K562 (cell line): ENCODE results near the gene FAM199X. TPM values are rescaled to one million over a fixed set of nuclear protein-coding genes. Genes with fewer than 3 reads are reported as not detected.

Experiments
- C11orf30 ChIP-seq: fragments of 450-650 bp; IDR thresholded peaks from 2 replicates; pipeline ENCODE4 v1.6.1; 2016; ENCODE audit warnings: low read depth, mild to moderate bottlenecking
- CSDE1 ChIP-seq, 2 experiments: fragments of 450-650 bp; IDR thresholded peaks; 2 replicates each; pipeline ENCODE4 v1.6.1; 2016; ENCODE audit warnings: mild to moderate bottlenecking in 1 of 2
- ELK3 ChIP-seq: fragments of 450-650 bp; formaldehyde crosslinking; IDR thresholded peaks from 2 replicates; pipeline ENCODE4 v1.4.0; 2020; ENCODE audit warnings: mild to moderate bottlenecking
- ESRRA ChIP-seq: fragments of 450-650 bp; IDR thresholded peaks from 2 replicates; pipeline ENCODE4 v1.6.1; 2014; ENCODE audit warnings: low read depth, mild to moderate bottlenecking, moderate library complexity, borderline replicate concordance
- FOXP1 ChIP-seq: sonication (generic); formaldehyde crosslinking; IDR thresholded peaks from 2 replicates; pipeline ENCODE4 v1.8.0; 2022; ENCODE audit warnings: mild to moderate bottlenecking, missing genetic modification reagents
- FUS ChIP-seq: fragments of 200-400 bp; formaldehyde crosslinking; optimal IDR thresholded peaks from 2 replicates; pipeline ENCODE3; 2017; ENCODE audit warnings: low read depth, low read length
- KDM5B ChIP-seq: fragments of 200-600 bp; sonication (generic); IDR thresholded peaks from 2 replicates; pipeline ENCODE4 v1.6.1; 2012; ENCODE audit warnings: low read depth, mild to moderate bottlenecking, moderate library complexity, low read length, control low read depth, inconsistent platforms; ENCODE audit not compliant: insufficient replicate concordance
- MITF ChIP-seq: IDR thresholded peaks from 2 replicates; pipeline ENCODE4 v1.6.1; 2014; ENCODE audit warnings: antibody characterized with exemption
- MTA3 ChIP-seq: fragments of 450-650 bp; formaldehyde crosslinking; IDR thresholded peaks from 2 replicates; pipeline ENCODE4 v1.6.1; 2017; ENCODE audit warnings: mild to moderate bottlenecking, borderline replicate concordance
- NCOA1 ChIP-seq: fragments of 450-650 bp; IDR thresholded peaks from 2 replicates; pipeline ENCODE4 v1.6.1; 2016; ENCODE audit warnings: low read depth
- NCOA6 ChIP-seq: fragments of 450-650 bp; IDR thresholded peaks from 2 replicates; pipeline ENCODE4 v1.6.1; 2017; ENCODE audit warnings: mild to moderate bottlenecking
- POLR2AphosphoS2 ChIP-seq: IDR thresholded peaks from 2 replicates; pipeline ENCODE4 v1.6.1; 2012; ENCODE audit warnings: low read length, improper control_type of control experiment
- RNF219 ChIP-seq: fragments of 250-450 bp; sonication (Bioruptor Pico); IDR thresholded peaks from 2 replicates; pipeline ENCODE4 v1.5.0; 2022; ENCODE audit warnings: mild to moderate bottlenecking
- SMAD3 ChIP-seq: fragments of 450-650 bp; formaldehyde crosslinking; conservative IDR thresholded peaks from 2 replicates; pipeline ENCODE4 v1.4.0; 2020; ENCODE audit warnings: mild to moderate bottlenecking
- SMARCA4 ChIP-seq: fragments of 450-650 bp; IDR thresholded peaks from 2 replicates; pipeline ENCODE4 v1.6.1; 2016
- SMARCE1 ChIP-seq: fragments of 450-650 bp; IDR thresholded peaks from 2 replicates; pipeline ENCODE4 v1.7.1; 2016; ENCODE audit warnings: mild to moderate bottlenecking
- TEAD4 ChIP-seq, 2 experiments: sonication (generic) in 1 of 2; formaldehyde crosslinking in 1 of 2; IDR thresholded peaks; 2 replicates each; pipeline versions ENCODE4 v1.6.1 to v1.8.0; 2012 to 2022; ENCODE audit warnings: borderline replicate concordance in 1 of 2, inconsistent platforms in 1 of 2, low read length in 1 of 2, mild to moderate bottlenecking in 1 of 2, missing genetic modification reagents in 1 of 2
- ZBTB7A ChIP-seq: IDR thresholded peaks from 2 replicates; pipeline ENCODE4 v1.6.1; 2011; ENCODE audit warnings: low read depth, mild to moderate bottlenecking, low read length, moderate library complexity, borderline replicate concordance; ENCODE audit not compliant: control insufficient read depth
- ZNF133 ChIP-seq: fragments of 250-450 bp; sonication (Bioruptor Pico); IDR thresholded peaks from 2 replicates; pipeline ENCODE4 v1.4.0; 2020; ENCODE audit warnings: mild to moderate bottlenecking
- ZNF24 ChIP-seq: fragments of 450-650 bp; IDR thresholded peaks from 2 replicates; pipeline ENCODE4 v1.6.1; 2016
- ZNF511 ChIP-seq: sonication (generic); formaldehyde crosslinking; IDR thresholded peaks from 2 replicates; pipeline ENCODE4 v1.8.0; 2022; ENCODE audit warnings: mild to moderate bottlenecking, missing genetic modification reagents
- ZNF75A ChIP-seq: fragments of 450-650 bp; formaldehyde crosslinking; IDR thresholded peaks from 2 replicates; pipeline ENCODE4 v1.4.0; 2020; ENCODE audit warnings: mild to moderate bottlenecking
- polyA plus RNA-seq, 8 experiments: library from polyadenylated mRNA; depleted of rRNA in 4 of 8; stranded (reverse) in 5 of 8; unstranded in 3 of 8; fragments of >200 nt; fragmentation: Nextera tagmentation in 2 of 8; fragmentation: Illumina TruSeq in 1 of 8; extraction: Ambion mirVana in 2 of 8; extraction: Trizol in 1 of 8; gene quantifications; 2 replicates each; pipeline versions ENCODE4 v1.2.1 to v1.2.3, GENCODE V29; 2011 to 2014; ENCODE audit warnings: inconsistent platforms in 1 of 8, missing spikeins in 1 of 8
- total RNA-seq, 7 experiments: library from RNA; depleted of rRNA in 6 of 7; stranded (reverse); fragments of >200 nt in 6 of 7; fragmentation: Illumina TruSeq in 2 of 7; extraction: Trizol in 2 of 7; gene quantifications; 2 replicates each; pipeline versions ENCODE4 v1.2.1 to v1.2.3, GENCODE V29; 2011 to 2021; ENCODE audit warnings: low replicate concordance in 1 of 7

Gene FAM199X
- total and polyA plus RNA-seq, 9 of the 15 experiments (the other 6 are each of a cell fraction or from before 2014, with no cell fraction given): 4.6 to 22.2 (median 13.7) TPM

- TF ChIP-seq SMARCE1 (no peak), ZNF24 (0 out of 2 replicates have a peak, but pooled peaks have one; percentile 21), ELK3 (CRISPR knock-in tag) (no peak), FUS (no peak), ZNF511 (CRISPR knock-in tag) (no peak), ZNF75A (no peak), RNF219 (CRISPR knock-in tag) (no peak), MITF (no peak), TEAD4 (IDR thresholded peaks at IDR 0.05; ENCODE audit: low read length) (no peak), TEAD4 (CRISPR knock-in tag; IDR thresholded peaks at IDR 0.05; ENCODE audit: borderline replicate concordance) (no peak), CSDE1 (IDR thresholded peaks at IDR 0.05) (peak; percentile 78 to 90), ESRRA (peak; percentile 94), FOXP1 (CRISPR knock-in tag) (no peak), KDM5B (peak; percentile 59), ZBTB7A (no peak), SMARCA4 (no peak), ZNF133 (CRISPR knock-in tag) (no peak), MTA3 (no peak), NCOA6 (no peak), POLR2AphosphoS2 (no peak), SMAD3 (CRISPR knock-in tag) (no peak), NCOA1 (peak; percentile 99), C11orf30 (peak; percentile 100)
Observed at GRCh38 chrX:104156630-104157529, 9.4 kb upstream of the FAM199X start, which contains the start of gene SLC25A53 (continued).
